SK-N-SH (cell line): Measurements from ENCODE around the gene C1QBP. TPM values are rescaled to one million over a fixed set of nuclear protein-coding genes. Genes with fewer than 3 reads are reported as not detected.

ENCODE experiments used
- CTCF ChIA-PET: fragments of 300-600, 350-600 bp; formaldehyde crosslinking; extraction: SDS; loops from one replicate; lab custom pipeline; 2021; lab: Yijun Ruan, JAX
- POLR2A ChIA-PET: fragments of 350-600 bp; sonication (Branson Sonifier 250); formaldehyde crosslinking; extraction: SDS; loops from one replicate; lab custom pipeline; 2020; ENCODE audit warnings: antibody characterized with exemption, inconsistent platforms; lab: Yijun Ruan, JAX
- DNase-seq: peaks from one replicate; pipeline ENCODE4 v3.0.0; 2012
- H2AFZ ChIP-seq: fragments of 200-600 bp; sonication (generic); 2 replicates; pipeline ENCODE4 v1.8.1; 2016; ENCODE audit warnings: antibody characterized with exemption, mild to moderate bottlenecking, low read depth
- H3F3A ChIP-seq: fragments of 200-600 bp; sonication (generic); replicated peaks from 2 replicates; pipeline ENCODE3; 2016; ENCODE audit warnings: antibody characterized with exemption, mild to moderate bottlenecking; ENCODE audit not compliant: insufficient read depth
- H3K27ac ChIP-seq, 2 experiments: fragments of 200-500 bp in 1 of 2; fragments of 200-600 bp in 1 of 2; sonication (Bioruptor generic) in 1 of 2; sonication (generic), shearing (Covaris generic) in 1 of 2; 2 replicates each; pipeline versions ENCODE4 v1.5.1 to v1.6.1; 2014 to 2016; ENCODE audit warnings: low read depth in 2 of 2, inconsistent platforms in 1 of 2, low read length in 1 of 2, mild to moderate bottlenecking in 1 of 2, mixed read lengths in 1 of 2
- H3K27me3 ChIP-seq: fragments of 200-600 bp; sonication (generic), shearing (Covaris generic); 2 replicates; pipeline ENCODE4 v1.6.1; 2016; ENCODE audit warnings: mixed run types; ENCODE audit not compliant: insufficient read depth
- H3K36me3 ChIP-seq, 2 experiments: fragments of 200-500 bp in 1 of 2; fragments of 200-600 bp in 1 of 2; sonication (Bioruptor generic) in 1 of 2; sonication (generic) in 1 of 2; replicated peaks in 1 of 2; 2 replicates each; pipeline versions ENCODE3 to v1.5.1; 2014 to 2016; ENCODE audit warnings: low read length in 1 of 2, mild to moderate bottlenecking in 1 of 2; ENCODE audit not compliant: insufficient read depth in 2 of 2, control insufficient read depth in 1 of 2
- H3K4me1 ChIP-seq, 2 experiments: fragments of 200-500 bp in 1 of 2; fragments of 200-600 bp in 1 of 2; sonication (Bioruptor generic) in 1 of 2; sonication (generic), shearing (Covaris generic) in 1 of 2; 2 replicates each; pipeline versions ENCODE4 v1.5.1 to v1.6.1; 2014 to 2016; ENCODE audit warnings: low read depth in 1 of 2, low read length in 1 of 2, mixed run types in 1 of 2; ENCODE audit not compliant: insufficient read depth in 2 of 2, control insufficient read depth in 1 of 2
- H3K4me2 ChIP-seq: fragments of 200-600 bp; sonication (generic), shearing (Covaris generic); 2 replicates; pipeline ENCODE4 v1.6.1; 2017; ENCODE audit warnings: mixed run types
- H3K4me3 ChIP-seq, 2 experiments: fragments of 200-500 bp in 1 of 2; fragments of 200-600 bp in 1 of 2; sonication (Bioruptor generic) in 1 of 2; sonication (generic), shearing (Covaris generic) in 1 of 2; 2 replicates each; pipeline versions ENCODE4 v1.5.1 to v1.8.1; 2014 to 2016; ENCODE audit warnings: low read depth in 2 of 2, inconsistent platforms in 1 of 2, low read length in 1 of 2, mild to moderate bottlenecking in 1 of 2, mixed read lengths in 1 of 2, moderate library complexity in 1 of 2
- H3K79me2 ChIP-seq: fragments of 200-600 bp; sonication (generic); 2 replicates; pipeline ENCODE4 v1.8.1; 2017; ENCODE audit warnings: mild to moderate bottlenecking; ENCODE audit not compliant: insufficient read depth
- H3K9ac ChIP-seq: fragments of 200-600 bp; sonication (generic); 2 replicates; pipeline ENCODE4 v1.6.1; 2017; ENCODE audit warnings: mixed run types
- H3K9me2 ChIP-seq: fragments of 200-600 bp; sonication (generic); 2 replicates; pipeline ENCODE4 v1.6.1; 2017; ENCODE audit warnings: mixed run types
- H3K9me3 ChIP-seq: fragments of 200-600 bp; sonication (generic); 2 replicates; pipeline ENCODE4 v1.6.1; 2017; ENCODE audit warnings: mixed run types, mild to moderate bottlenecking, moderate library complexity
- H4K20me1 ChIP-seq: fragments of 200-600 bp; sonication (generic); 2 replicates; pipeline ENCODE4 v1.6.1; 2017; ENCODE audit warnings: mild to moderate bottlenecking, mixed run types; ENCODE audit not compliant: insufficient read depth
- CHD2 ChIP-seq: fragments of 150-350 bp; IDR thresholded peaks from 2 replicates; pipeline ENCODE4 v1.6.1; 2018; ENCODE audit warnings: low read length; ENCODE audit not compliant: partially characterized antibody
- EZH2phosphoT487 ChIP-seq: fragments of 200-600 bp; sonication (generic); IDR thresholded peaks from 2 replicates; pipeline ENCODE4 v1.6.1; 2017; ENCODE audit warnings: low read depth, mixed run types, mild to moderate bottlenecking, antibody characterized with exemption, moderate library complexity, borderline replicate concordance
- FOSL2 ChIP-seq: IDR thresholded peaks from 2 replicates; pipeline ENCODE4 v1.4.0; 2012; ENCODE audit warnings: low read depth, mild to moderate bottlenecking, moderate library complexity, borderline replicate concordance
- GABPA ChIP-seq: IDR thresholded peaks from 2 replicates; pipeline ENCODE4 v1.4.0; 2012; ENCODE audit warnings: low read depth, mild to moderate bottlenecking
- GATA2 ChIP-seq: sonication (generic); formaldehyde crosslinking; IDR thresholded peaks from 2 replicates; pipeline ENCODE4 v1.5.0; 2020; ENCODE audit warnings: mild to moderate bottlenecking, missing genetic modification reagents
- IRF3 ChIP-seq: fragments of 150-350 bp; IDR thresholded peaks from 2 replicates; pipeline ENCODE4 v1.6.1; 2016; ENCODE audit warnings: mild to moderate bottlenecking, low read depth, low read length
- NRF1 ChIP-seq: IDR thresholded peaks from 2 replicates; pipeline ENCODE4 v1.6.1; 2012; ENCODE audit warnings: low read depth, mild to moderate bottlenecking, low read length
- PBX3 ChIP-seq: IDR thresholded peaks from 2 replicates; pipeline ENCODE4; 2012
- POLR2AphosphoS5 ChIP-seq: IDR thresholded peaks from 2 replicates; pipeline ENCODE4 v1.6.1; 2012; ENCODE audit warnings: low read depth, low read length
- REST ChIP-seq: IDR thresholded peaks from 2 replicates; pipeline ENCODE4 v1.6.1; 2012; ENCODE audit warnings: mild to moderate bottlenecking, low read depth, low read length, moderate library complexity
- RFX5 ChIP-seq: IDR thresholded peaks from 2 replicates; pipeline ENCODE4 v1.6.1; 2012; ENCODE audit warnings: mild to moderate bottlenecking, improper control_type of control experiment, low read length
- SMC3 ChIP-seq: IDR thresholded peaks from 2 replicates; pipeline ENCODE4 v1.6.1; 2012; ENCODE audit warnings: low read depth, low read length, improper control_type of control experiment
- TAF1 ChIP-seq: IDR thresholded peaks from 2 replicates; pipeline ENCODE4 v1.6.1; 2012; ENCODE audit warnings: low read depth, mild to moderate bottlenecking, low read length, moderate library complexity, borderline replicate concordance
- TCF12 ChIP-seq: IDR thresholded peaks from 2 replicates; pipeline ENCODE4 v1.4.0; 2012
- USF1 ChIP-seq: IDR thresholded peaks from 2 replicates; pipeline ENCODE4 v1.4.0; 2012; ENCODE audit warnings: low read depth, borderline replicate concordance
- YY1 ChIP-seq: IDR thresholded peaks from 2 replicates; pipeline ENCODE4 v1.4.0; 2012; ENCODE audit warnings: low read depth, mild to moderate bottlenecking
- WGBS: methylation state at CpG from one replicate; pipeline ENCODE4 v1.1.6; 2017; ENCODE audit warnings: low lambda C conversion rate; 5-methylcytosine and 5-hydroxymethylcytosine counted together
- polyA plus RNA-seq, 3 experiments: library from polyadenylated mRNA; depleted of rRNA; stranded (reverse); fragments of >200 nt; gene quantifications; 2 replicates each; pipeline ENCODE4 v1.2.3, GENCODE V29; 2012

The C1QBP gene
- polyA plus RNA-seq, 1 of the 3 experiments (the other 2 are of a cell fraction) = 269 TPM

GRCh38 chr17:5419959-5420653 is 18.8 kb downstream of the C1QBP start, which contains the start of gene RPAIN (continued):
- TF ChIP-seq SMC3 (no peak), PBX3 (no peak), EZH2phosphoT487 (no peak), FOSL2 (no peak), NRF1 (no peak), POLR2AphosphoS5 (peak; percentile 96)

- H3K4me2 ChIP-seq = peak within 1 kb of the TSS; percentile 94
- H3K4me3 ChIP-seq = peak within 1 kb of the TSS; percentile 87 to 100
- H3K27me3 ChIP-seq = no peaks in the 10 kb centered on the region
- no peaks in the 10 kb centered on the region for H3K9me3 ChIP-seq
- peaks cover 10% of the 10 kb centered on the region for H3F3A ChIP-seq
- peak within 1 kb of the TSS; percentile 76 to 82; a peak in 3 of 4 replicates for H3K27ac ChIP-seq
- H3K9me2 ChIP-seq = no peaks in the 10 kb centered on the region
- H4K20me1 ChIP-seq = no peaks in the 10 kb centered on the region
- WGBS = 0% methylated on average over 38 of the region's 49 CpGs
- TF ChIP-seq GATA2 (CRISPR knock-in tag) (no peak), TCF12 (no peak), RFX5 (peak; percentile 73), CHD2 (peak; percentile 66), YY1 (peak; percentile 92), REST (no peak), POLR2AphosphoS5 (peak; percentile 74; the same call in 1 of the 2 replicates), USF1 (peak; percentile 13; the same call in 1 of the 2 replicates), GABPA (peak; percentile 72), IRF3 (peak; percentile 47), TAF1 (peak; percentile 91)
- ChIA-PET POLR2A (interaction anchor here (0.7 to 1.3 kb wide), 9 partner anchors 8 to 623 kb away, joined by 3 to 9 read pairs (median 5); partner anchors contain the start of genes C1QBP, DERL2, DHX33 and MIS12), CTCF (interaction anchor here (0.8 to 2.5 kb wide), 2 partner anchors 18 to 20 kb away, joined by 4 to 12 read pairs; partner anchors contain the start of gene C1QBP)
- H3K36me3 ChIP-seq = peaks cover 36 to 52% of the 10 kb centered on the region in 2 experiments
- peaks cover 6 to 17% of the 10 kb centered on the region in 2 experiments for H3K4me1 ChIP-seq
- H3K9ac ChIP-seq = peak within 1 kb of the TSS; percentile 86
- peaks cover 73% of the 10 kb centered on the region for H3K79me2 ChIP-seq
- peak within 1 kb of the TSS; percentile 86 for H2AFZ ChIP-seq
- peak; percentile 96 for DNase-seq
Observed at GRCh38 chr17:5419356-5419958, 19.5 kb downstream of the C1QBP start, which contains the start of gene NUP88. NUP88 (minus strand) TSS chr17:5419662; CDS start chr17:5419650, 12 bp downstream.
